ENCODE measurements around the gene CTNNBL1. TPM values are rescaled to one million over a fixed set of nuclear protein-coding genes. Genes with fewer than 3 reads are reported as not detected.

CTNNBL1 gene
- total and polyA plus RNA-seq, 8 donors: 36.0 to 63.6 (median 50.1) TPM

GRCh38 chr20:37899105-37900045 is 205.5 kb downstream of the CTNNBL1 start:
- Histone ChIP-seq H3K4me1 (peaks cover 10 to 13% of the 10 kb centered on the region in 2 donors), H3K36me3 (no peaks in the 10 kb centered on the region), H3K4me3 (no peak overlapping the region), H3K27me3 (peaks cover 15 to 62% of the 10 kb centered on the region in 2 donors), H3K27ac (no peak overlapping the region), H3K9me3 (no peaks in the 10 kb centered on the region)
- intact Hi-C loops (cut with DNase I): no loop called here
- ATAC-seq (no peak), DNase-seq (no peak)
- no peak for TF ChIP-seq CTCF (IDR thresholded peaks at IDR 0.05)

GRCh38 chr20:37901240-37901639 is 207.4 kb downstream of the CTNNBL1 start:
- TF ChIP-seq CTCF (IDR thresholded peaks at IDR 0.05): no peak
- Histone ChIP-seq H3K9me3 (no peaks in the 10 kb centered on the region), H3K27ac (no peak overlapping the region), H3K4me1 (peaks cover 10 to 13% of the 10 kb centered on the region in 2 donors), H3K27me3 (peaks cover 15 to 79% of the 10 kb centered on the region in 2 donors), H3K4me3 (no peak overlapping the region), H3K36me3 (no peaks in the 10 kb centered on the region)
- intact Hi-C loops (cut with DNase I): no loop called here
- no peak for DNase-seq
- ATAC-seq: no peak

- intact Hi-C loops (cut with DNase I): no loop called here
- H3K4me1 ChIP-seq: peaks cover 8 to 13% of the 10 kb centered on the region in 2 donors
- peak; percentile 19 to 29 for TF ChIP-seq CTCF (IDR thresholded peaks at IDR 0.05)
- no peaks in the 10 kb centered on the region for H3K9me3 ChIP-seq
- peak; percentile 91 for ATAC-seq
- H3K36me3 ChIP-seq: no peaks in the 10 kb centered on the region
- peak overlapping the region; percentile 28 to 40 for H3K4me3 ChIP-seq
- peaks cover 15 to 86% of the 10 kb centered on the region in 2 donors for H3K27me3 ChIP-seq
- no peak overlapping the region for H3K27ac ChIP-seq
- DNase-seq: peak in 1 of 4 donors; percentile 55
Measured at GRCh38 chr20:37901654-37902503, 208.0 kb downstream of the CTNNBL1 start.

GRCh38 chr20:37902504-37903313 is 208.9 kb downstream of the CTNNBL1 start, which contains the start of gene VSTM2L:
VSTM2L (plus strand) TSS chr20:37903127; CDS start chr20:37903351, 224 bp downstream.
- Histone ChIP-seq H3K4me1 (peaks cover 4 to 13% of the 10 kb centered on the region in 2 donors), H3K4me3 (peak within 1 kb of the TSS; percentile 28 to 40), H3K36me3 (no peaks in the 10 kb centered on the region), H3K27ac (no peak within 1 kb of the TSS), H3K27me3 (peaks cover 15 to 92% of the 10 kb centered on the region in 2 donors), H3K9me3 (no peaks in the 10 kb centered on the region)
- peak; percentile 66 for ATAC-seq
- no peak for TF ChIP-seq CTCF (IDR thresholded peaks at IDR 0.05)
- intact Hi-C loops (cut with DNase I): no loop called here
- peak in 1 of 4 donors; percentile 45 for DNase-seq

Data from left lung (tissue), 10 donors.